ENCODE results near the gene POLA1.
"Not testable (repeated sequence)": the region's sequence is repeated elsewhere in the genome, so short reads cannot be mapped to it uniquely, and the experiment has no call there.

Gene POLA1

DNA sequence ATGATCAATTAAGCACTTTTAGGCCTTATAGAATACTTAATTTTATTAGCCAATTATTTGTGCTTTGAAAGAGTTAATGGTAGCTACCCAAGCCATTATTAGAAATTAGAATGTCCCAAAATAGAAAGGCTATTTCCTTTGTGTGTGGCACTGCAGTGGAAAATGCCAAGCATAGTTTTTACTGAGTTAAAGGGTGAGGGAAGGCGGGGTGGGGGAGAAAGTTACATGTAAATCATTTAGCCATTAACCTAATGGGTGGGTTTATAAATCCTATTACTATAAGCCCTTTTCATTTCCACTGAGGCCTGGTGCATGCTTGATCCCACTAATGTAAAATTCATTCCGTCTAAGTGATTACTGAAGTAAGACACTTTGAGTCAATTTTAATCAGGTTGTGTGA lies 105.8 kb downstream of the POLA1 start:
- no peak for DNase-seq (ENCODE audit: low read depth in 2 of 2)

DNA sequence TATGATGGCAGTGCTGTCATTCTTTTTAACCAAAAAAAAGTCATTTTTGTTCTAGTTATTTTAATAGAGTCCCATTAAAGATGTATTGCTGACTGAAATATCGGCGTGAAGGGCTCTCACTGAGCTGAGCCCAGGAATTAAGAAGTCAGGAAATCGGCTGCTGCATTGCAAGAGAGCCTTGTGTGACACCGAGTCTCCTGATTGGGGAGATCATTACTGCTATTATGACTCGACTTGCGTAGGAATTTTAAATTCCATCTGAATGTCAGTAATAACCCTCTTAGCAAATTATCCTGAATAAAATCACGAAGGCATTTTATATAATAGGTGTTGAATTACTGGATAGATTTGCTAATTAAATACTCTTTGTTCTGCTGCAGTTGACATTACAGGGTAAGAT lies 111.5 kb downstream of the POLA1 start:
- no peak for DNase-seq (ENCODE audit: low read depth in 2 of 2)

DNA sequence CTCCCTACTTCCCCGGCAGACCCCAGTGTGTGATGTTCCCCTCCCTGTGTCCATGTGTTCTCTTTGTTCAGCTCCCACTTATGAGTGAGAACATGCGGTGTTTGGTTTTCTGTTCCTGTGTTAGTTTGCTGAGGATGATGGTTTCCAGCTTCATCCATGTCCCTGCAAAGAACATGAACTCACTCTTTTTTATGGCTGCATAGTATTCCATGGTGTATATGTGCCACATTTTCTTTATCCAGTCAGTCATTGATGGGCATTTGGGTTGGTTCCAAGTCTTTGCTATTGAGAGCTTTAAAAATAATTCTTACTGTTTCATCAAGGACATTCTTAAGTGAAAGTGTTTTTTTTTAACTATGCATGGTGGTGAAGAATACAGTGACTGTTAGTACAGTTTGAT lies 126.1 kb downstream of the POLA1 start:
- not testable (repeated sequence) for DNase-seq (ENCODE audit: low read depth in 2 of 2)

DNA sequence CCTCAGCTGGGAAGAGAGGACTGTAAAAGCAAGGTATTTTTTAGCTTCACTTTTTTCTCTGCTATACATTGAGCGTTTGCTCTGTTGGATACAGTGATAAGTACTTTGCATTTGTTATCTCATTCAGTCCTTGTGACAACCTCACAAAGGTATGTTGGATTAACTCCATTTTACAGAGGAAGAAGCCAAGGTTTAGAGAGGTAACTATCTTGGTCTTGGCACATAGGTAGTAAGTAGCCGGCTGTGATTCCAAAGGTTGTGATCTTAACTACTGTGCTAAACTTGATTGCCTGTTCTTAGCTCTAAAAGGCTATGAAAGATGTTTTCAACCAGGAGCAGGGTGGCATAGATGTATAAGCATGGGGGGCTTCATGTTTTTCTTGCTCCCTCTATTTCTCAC lies 134.4 kb downstream of the POLA1 start:
- no peak for DNase-seq (ENCODE audit: low read depth in 2 of 2)

DNA sequence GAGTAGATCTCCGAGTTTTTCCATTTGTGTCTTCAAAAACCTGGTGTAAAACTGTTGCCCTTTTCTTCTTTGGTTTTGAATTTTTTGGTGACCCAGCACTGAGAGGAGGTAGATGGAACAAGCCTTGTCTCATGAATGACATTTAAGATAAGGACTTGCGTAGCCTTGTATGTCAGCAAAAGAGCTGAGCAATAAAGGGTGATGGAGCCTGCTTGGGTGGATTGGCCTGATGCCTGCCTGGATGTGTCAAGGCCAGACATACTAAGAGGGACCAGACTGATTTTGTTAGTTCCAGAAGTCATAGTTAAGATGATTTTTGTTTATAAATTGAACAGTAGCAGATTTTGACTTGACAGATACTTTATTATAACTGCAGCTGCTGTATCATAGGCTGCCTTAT lies 134.9 kb downstream of the POLA1 start:
- no peak for DNase-seq (ENCODE audit: low read depth in 2 of 2)

DNA sequence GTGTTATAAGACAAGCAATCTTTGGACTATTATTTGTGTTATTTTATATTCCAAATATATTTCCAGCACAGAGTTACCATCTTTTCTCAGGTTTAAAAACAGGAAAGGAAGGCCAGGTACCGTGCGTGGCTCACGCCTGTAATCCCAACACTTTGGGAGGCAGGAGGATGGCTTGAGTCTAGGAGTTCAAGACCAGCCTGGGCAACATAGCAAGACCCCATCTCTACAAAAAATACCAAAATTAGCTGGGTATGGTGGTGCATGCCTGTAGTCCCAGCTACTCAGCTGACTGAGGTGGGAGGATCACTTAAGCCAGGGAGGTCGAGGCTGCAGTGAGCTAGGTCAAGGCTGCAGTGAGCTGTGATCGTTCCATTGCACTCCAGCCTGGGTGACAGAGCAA lies 140.0 kb downstream of the POLA1 start:
- DNase-seq (ENCODE audit: low read depth in 2 of 2) = no peak

DNA sequence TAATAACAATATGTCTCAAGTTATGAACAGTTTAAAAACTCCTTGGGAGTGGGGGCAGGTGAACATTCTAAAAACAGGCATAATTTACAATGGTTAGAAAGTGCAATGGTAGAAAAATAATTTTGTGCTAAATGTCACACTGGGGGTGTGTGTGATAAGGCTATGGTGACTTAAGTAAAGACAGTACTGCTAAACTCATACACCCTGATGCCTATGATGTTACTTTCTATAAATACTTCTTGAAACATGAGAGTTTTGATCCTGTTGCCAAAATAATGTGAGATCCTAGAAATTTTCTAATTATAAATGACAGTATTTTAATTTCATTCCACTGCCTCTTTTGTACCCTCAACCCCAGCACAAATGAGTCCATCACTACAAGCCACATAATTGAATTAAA lies 144.2 kb downstream of the POLA1 start:
- no peak for DNase-seq (ENCODE audit: low read depth in 2 of 2)

DNA sequence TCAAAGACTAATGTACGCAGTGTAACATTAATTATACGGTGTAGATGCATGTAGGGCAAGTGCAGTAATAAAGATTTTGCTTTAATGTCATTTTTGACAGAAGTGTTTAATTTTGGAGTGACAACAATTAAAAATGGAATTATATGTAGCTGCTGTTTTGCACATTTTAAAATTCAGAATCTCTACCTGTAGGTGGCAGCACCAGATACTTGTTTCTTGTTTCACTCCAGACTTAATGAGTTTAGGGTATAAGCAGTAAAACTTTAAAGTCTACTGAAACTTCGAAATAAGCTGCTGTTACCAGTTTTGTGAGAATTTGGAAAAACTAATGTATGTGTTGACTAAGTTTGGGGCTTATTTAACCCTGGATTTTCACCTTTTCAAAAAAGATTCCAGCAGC lies 144.9 kb downstream of the POLA1 start:
- no peak for DNase-seq (ENCODE audit: low read depth in 2 of 2)

DNA sequence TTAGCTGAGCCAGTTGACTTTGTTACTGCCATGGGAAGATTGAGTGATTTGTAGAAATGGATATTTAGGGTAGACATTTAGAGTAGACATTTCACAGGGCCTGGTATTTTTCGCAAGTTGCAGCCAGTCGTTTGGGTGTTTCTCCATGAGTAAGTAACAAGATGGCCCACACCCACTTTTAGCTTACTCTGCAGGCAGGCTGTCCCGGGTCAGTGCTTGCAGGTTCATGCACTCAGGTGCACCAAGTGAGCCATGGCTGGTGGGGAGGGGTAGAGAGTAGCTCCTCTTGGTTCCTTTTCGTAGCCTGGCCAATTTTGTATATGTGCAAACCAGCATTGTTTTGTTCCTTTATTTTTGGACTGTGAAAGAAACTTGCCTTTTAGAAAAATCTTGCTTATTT lies 145.6 kb downstream of the POLA1 start:
- no peak for DNase-seq (ENCODE audit: low read depth in 2 of 2)

DNA sequence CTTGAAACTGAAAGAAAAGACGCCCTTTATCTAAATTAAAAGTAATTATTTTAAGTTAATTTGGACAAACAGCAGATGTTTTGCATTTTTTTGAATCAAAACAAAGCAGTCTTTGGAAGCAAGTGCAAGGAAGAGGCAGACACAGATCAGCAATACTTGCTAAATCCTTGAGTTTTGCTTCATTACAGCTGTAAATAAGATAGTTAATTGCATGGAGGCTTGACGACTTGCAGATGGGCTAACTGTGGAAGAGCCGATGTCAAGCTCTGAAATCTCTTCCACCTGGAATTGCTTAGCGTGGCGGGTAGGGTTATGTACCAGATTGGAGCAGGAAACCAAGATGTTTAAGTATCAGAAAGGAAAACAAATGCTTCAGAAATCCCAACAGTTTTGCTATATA lies 148.8 kb downstream of the POLA1 start:
- DNase-seq (ENCODE audit: low read depth in 2 of 2) = no peak

DNA sequence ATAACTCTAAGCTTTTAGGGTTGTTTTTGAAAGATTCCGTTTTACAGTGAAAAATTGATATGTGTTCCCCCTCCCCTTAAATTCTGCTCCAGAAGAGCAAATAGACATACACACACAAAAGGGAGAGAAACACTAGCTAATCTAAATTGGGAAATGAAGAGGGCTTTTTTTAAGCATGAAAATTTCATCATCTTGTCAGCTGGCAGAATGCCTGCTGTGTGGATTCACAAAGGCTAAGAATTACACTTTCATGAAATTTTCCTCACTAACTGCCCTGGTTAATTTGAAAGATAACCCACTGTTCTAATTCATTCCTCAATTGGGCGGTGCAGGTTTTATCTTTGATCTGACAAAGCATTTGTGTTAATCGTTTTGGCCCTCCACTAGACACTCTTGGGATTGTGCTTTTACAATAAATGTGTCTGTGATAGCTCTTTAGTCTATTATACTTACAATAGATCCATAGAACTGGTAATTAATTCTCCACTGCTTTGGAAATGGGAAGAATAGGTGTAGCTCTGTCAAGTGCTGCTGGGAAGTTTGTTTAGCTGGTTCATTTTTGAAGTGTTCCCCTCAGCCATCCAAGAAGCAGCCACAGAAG lies 152.9 kb downstream of the POLA1 start:
- no peak for DNase-seq (ENCODE audit: low read depth in 2 of 2)

DNA sequence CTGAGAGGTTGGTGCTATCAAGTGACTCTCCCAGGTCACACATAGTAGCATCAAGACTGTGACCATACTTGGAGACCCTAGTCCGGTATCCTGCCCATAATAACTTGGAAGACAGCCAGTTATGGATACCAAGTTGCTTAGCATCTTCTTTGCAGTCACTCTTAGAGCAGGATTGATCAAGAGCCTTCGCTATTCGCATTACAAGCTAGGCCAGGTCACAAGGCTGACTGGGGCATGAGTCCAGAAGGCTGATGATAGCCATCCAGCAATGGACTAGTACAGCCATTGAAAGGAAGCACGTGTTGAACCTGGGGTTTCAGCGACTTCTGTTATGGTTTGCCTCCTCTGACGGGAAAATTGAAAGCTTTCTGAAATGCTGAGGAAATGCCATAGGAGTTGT lies 157.6 kb downstream of the POLA1 start:
- no peak for DNase-seq (ENCODE audit: low read depth in 2 of 2)

DNA sequence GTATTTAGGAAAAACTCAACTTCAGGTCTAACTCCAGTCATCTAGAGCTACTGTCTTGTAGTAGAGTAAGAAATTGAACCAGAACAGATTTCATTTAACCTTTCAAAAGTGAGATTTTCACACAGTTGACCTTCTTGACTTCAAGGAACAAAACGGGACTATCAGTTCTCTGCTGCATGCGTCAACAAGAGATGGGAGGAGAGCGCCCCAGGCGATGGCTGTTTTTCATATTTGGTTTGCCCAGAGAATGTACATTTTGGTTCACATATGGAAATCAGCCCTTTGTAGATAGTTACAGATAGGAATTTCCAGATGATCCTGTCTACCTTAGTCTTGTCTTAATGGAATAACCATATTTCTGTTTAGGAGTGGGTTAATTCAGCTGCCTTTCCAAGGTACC lies 158.1 kb downstream of the POLA1 start:
- DNase-seq (ENCODE audit: low read depth in 2 of 2) = no peak

DNA sequence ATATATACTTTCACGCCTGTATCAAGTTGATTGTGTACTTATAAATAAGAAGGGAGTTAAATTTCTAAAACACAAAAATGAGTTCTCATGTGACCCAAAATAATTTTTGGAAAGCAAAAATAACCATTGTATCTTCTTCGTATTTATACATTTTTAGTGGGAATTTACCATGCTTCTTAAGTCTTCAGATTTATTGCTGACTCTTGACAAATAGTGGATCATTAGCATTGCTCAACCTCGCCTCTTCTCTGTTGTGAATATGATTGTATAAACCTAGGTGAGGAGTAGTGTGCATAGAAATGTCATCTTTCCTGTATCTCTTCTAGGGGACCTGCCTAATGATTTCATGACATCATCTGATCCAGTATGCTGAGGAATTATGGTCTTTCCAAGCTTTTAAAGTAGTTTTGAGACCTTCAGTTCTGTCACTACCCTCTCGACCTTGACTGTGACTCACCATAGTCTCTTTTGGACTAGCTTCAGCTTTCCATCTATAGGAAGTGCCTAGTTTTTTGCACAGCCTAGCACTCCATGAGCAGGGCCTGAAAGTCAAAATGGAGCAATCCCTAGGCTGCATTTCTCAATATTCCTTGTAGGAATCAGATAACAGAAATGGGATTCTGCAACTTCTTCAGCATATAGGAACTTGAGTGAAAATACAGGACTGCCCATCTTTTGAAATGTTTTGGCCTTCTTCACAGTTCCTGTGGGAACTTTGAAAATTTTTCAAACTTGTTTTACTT lies 164.5 kb downstream of the POLA1 start:
- no peak for DNase-seq (ENCODE audit: low read depth in 2 of 2)

DNA sequence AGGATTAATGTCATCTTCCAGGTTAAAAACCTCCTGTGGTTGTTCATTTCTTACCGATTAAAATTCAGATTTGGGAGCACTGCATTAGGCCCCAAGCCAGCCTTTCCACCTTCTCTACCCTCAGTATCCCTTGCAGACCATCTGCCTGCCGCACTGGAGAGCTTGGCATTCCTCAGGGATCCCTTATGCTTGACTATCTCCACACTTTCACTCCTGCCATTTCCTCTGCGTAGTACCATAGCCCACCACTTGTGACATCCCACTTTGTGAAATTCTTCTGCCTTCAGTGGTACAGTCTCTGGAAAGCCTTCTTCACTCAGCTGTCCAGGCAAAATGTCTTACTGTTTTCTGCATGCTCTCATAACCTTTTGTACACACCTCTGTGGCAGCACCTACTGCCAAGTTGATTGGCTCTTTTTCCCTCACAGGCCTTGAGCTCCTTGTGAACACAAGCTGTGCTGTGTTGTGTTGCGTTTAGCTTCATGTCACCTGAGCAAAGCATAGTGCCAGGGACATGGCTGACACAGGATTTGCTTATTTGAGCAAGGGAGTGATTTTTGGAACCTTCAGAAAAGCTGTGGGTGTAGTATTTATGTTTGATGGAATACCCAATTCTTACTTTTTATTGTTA lies 165.6 kb downstream of the POLA1 start:
- no peak for DNase-seq (ENCODE audit: low read depth in 2 of 2)

DNA sequence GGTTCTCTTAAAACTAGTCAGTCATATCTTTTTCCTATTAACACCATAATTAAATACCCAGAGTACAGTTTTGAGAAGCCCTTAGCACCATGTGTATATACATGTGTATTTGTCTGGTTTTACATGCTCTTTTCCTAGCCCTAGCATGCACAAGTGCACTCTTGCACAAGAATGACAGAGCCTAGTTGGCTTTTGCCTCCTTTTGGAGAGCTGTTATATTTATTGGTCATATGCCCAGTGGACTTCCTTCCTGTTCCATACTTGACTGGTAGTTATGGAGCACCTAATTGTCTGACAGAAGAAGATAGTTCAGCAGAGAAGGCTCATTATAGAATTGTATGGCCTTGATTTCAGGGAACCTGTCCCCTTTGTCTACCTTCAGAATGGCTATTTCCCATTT lies 166.4 kb downstream of the POLA1 start:
- DNase-seq (ENCODE audit: low read depth in 2 of 2) = no peak

DNA sequence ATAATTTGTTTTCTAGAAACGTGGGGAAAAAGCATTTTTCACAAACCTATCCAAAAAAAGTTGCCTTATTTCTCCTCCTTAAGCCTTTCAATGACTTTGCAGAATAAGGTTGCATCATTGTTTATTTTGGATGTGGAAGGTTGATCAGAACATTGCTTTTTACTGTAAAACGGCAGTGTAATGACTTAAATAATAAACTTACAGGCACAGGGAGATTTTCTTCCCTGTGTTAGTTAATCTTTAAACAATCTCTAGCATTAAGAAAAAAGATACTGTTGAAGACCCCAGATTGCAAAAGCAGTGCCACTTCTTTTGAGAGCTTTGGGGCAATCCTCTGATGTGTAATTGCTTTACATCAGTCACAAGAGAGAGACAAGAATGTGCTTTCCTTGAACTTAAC lies 168.6 kb downstream of the POLA1 start:
- no peak for DNase-seq (ENCODE audit: low read depth in 2 of 2)

DNA sequence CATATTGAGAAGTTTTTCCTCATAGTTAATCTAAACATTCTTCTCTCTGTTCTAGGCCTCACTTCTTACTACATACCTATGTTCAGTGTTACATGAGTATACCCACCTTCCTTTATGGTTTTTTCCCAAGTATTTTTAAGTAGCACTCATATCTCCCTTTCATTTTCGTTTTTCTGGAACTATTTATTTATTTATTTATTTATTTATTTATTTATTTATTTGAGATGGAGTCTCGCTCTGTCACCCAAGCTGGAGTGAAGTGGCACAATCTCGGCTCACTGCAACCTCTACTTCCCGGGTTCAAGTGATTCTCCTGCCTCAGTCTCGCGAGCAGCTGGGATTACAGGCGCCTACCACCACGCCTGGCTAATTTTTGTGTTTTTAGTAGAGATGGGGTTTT lies 170.1 kb downstream of the POLA1 start:
- DNase-seq (ENCODE audit: low read depth in 2 of 2) = not testable (repeated sequence)

DNA sequence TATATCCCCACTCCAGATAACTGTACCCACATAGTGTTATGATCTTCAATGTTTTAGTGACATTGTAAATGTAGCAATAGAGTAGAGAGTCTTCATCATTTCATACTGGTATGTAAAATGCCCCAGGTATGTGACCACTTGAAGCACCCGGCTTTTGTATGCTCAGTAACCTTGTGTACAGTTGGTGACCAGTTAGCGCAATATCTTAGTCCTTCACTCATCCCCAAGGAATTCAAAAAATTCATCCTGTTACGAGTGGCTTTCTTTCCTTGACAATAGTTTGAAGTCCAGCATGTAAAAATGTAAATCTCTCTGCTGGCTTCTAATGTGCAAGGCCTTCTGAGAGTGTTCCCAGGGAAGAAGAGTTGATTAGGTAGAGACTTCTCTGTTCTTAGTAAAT lies 176.4 kb downstream of the POLA1 start:
- DNase-seq (ENCODE audit: low read depth in 2 of 2) = no peak

DNA sequence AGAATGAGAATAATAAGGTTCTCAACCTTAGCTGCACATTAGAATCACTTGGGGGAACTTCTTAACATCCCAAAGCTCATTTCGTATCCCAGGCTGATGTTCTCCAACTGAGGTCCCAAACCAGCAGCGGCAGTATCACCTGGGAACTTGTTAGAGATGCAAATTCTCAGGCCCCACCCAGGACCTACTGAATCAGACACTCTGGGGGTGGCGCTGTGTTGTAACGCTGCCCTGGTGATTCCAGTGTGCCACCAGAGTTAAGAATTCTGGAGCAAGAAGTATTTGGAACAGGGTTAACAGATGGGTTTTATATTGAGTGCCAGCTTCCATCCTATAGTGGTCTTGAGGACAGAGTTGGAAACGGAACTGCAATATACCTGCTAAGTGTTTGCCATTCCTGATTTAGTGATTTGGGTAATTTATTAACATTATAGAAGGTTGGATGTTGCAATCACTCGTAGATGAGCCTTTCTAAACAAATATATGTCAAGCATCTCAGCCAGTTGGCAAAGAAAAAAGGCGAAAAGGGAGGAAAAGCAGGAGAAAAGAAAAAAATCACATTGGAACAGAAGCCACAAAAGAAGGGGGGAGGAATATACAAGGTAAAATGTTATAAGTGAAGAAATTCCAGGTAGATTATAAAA lies 181.0 kb downstream of the POLA1 start:
- no peak for DNase-seq (ENCODE audit: low read depth in 2 of 2)

DNA sequence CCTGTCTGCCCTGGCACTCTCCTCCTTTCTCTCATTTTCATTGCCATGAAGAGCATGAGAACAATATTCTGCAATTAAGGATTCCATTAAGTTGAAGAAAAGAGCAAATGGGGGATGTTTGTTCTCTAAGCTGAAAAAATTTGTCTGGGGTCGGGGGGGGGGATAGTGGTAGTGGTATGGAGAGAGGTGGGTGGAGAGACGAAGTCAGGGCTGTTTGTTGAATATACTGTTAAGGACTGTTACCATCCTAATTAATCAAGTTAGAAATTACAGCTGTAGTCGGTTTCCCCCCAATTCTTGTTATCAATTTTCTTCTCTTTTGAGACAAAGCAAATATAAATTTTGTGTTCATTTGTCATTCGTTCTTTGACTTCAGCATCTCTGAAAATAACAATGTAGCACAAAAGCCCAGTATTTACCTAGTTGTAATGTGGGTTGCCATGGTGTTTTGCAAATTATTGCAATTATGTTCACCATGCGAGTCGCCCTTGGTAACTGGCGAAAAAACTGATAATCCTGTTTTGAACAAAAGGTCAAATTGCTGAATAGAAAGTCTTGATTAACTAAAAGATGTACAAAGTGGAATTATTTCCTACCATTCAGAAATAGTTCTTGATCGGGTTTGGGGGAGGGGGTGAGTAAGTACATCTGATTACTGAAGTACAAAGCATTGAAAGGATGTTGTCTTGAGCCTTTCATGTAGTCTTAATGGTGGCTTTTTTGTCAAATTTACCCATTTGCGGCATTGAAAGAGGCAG lies 183.0 kb downstream of the POLA1 start:
- DNase-seq (ENCODE audit: low read depth in 2 of 2) = no peak

DNA sequence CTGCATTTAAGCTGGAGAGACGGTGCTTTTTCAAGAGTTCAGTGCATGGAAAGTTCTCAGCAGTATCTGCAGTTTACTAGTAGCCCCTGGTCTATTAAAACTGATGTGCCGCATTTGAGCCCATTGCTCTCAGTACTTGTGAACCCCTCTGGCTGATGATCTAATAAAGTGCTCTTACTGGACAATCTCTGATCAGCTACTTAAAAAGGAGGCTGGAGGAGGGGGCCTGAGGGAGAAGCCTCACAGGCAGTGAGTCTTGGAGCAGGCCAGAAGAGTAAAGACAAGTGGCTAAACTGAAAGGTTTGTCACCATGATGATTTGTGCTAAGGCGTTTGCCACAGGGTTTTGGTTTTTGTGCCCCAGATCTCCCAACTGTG lies 183.6 kb downstream of the POLA1 start:
- no peak for DNase-seq (ENCODE audit: low read depth in 2 of 2)

Data from stimulated activated CD8-positive, alpha-beta memory T cell treated with anti-CD3 and anti-CD28 coated beads, Interleukin-15, amount 100 ng/mL, for 48 hours (primary cell).